Activated CD8-positive, alpha-beta memory T cell treated with anti-CD3 and anti-CD28 coated beads, Interleukin-2, amount 50 U/mL, for 1 hour (primary cell): Measurements from ENCODE around the gene PRKAG2.
"Not testable (repeated sequence)": the region's sequence is repeated elsewhere in the genome, so short reads cannot be mapped to it uniquely, and the experiment has no call there.

Source experiments
- DNase-seq: peaks from one replicate; pipeline ENCODE4 v3.0.0-alpha.2; 2020; ENCODE audit errors: extremely low read depth

The PRKAG2 gene

DNA sequence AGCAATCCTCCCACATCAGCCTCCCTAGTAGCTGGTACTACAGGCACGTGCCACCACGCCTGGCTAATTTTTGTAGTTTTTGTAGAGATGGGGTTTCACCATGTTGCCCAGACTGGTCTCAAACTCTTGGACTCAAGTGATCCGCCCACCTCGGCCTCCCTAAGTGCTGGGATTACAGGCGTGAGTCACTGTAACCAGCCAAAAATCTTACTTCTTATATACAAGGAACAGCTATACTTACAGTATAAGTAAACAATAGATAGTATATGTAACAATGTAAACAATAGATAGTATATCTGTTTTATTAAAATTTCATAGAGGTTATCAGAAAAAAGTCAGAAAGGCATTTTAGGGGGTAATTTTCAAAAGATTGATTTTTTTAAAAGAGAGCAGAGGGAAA lies 128.9 kb downstream of the PRKAG2 start:
- not testable (repeated sequence) for DNase-seq

GRCh38 chr7:151745706-151746105 lies 131.2 kb downstream of the PRKAG2 start:
- DNase-seq = no peak

GRCh38 chr7:151744656-151745638 lies 132.0 kb downstream of the PRKAG2 start:
- no peak for DNase-seq

DNA sequence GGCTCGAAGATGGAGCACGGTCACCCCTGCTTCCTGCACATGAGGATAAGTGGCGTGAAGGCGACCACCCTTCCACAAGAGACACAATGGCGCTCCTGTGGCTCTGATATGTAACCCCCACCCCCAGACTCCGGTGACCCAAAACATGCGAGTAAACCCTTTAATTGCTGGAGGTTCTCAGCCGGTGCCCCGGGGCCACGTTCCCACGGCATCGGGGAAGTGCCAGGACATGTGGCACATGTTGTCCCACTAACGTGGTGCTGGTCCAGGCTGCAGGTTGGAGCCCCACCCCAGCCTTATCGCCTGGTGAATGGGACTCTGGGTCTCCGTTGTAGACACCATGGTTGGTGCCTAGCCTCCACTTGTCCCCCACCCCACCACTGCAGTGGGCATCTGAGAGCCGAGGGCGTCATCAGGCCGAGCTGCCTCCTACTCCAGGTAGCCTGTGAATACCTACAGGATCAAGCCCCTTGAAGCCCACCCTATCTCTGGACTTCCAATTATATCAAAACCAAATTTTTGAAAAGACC lies 132.8 kb downstream of the PRKAG2 start:
- no peak for DNase-seq

- no peak for DNase-seq
Observed at GRCh38 chr7:151743481-151743983, 133.4 kb downstream of the PRKAG2 start.

GRCh38 chr7:151742713-151743480 lies 134.0 kb downstream of the PRKAG2 start:
- DNase-seq = no peak

GRCh38 chr7:151741585-151741984 lies 135.3 kb downstream of the PRKAG2 start:
- DNase-seq = no peak

- no peak for DNase-seq
Observed at GRCh38 chr7:151740081-151740851, 136.6 kb downstream of the PRKAG2 start.

DNA sequence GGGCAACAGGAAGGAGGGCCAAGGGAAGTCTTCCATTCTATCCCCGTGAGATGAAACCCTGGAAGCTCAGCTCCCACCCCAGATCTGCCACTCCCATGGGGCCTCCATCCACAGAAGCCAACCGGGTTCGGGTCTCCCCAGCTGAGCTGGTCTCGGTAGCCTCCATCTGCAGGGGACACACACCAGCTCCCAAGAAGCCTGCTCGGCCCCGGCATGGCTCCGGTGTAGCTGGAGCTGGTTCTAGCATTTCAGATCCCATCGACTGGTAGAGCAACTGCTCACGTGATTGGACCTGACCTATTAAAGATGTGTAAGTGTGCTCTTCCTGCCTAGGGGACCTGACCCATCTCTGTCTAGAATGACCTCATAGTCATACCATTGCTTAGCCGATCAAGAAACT lies 138.0 kb downstream of the PRKAG2 start:
- DNase-seq = no peak

DNA sequence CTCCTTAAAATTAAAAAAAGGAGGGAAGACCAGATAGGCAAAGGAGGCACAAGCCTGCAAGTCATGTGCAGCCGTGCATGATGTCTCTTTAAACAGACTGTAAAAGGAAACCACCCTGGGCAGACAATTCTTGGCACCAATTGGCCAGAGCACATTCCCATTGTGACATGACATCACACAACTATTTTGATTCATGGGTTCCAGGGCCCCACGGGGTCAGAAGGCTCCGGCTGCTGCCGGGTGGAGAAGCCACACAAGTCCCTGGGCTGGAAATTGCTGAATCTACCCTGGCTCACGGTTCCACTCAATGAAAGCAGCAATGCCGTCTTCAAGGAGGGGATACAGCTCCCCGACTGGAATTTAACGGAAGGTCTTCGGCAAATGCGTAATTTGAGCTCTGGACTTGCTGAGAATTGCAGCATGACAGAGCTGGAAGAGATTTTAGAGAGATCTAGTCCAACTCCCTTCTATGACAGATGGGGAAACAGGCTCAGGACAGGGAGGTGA lies 140.5 kb downstream of the PRKAG2 start:
- DNase-seq = no peak

DNA sequence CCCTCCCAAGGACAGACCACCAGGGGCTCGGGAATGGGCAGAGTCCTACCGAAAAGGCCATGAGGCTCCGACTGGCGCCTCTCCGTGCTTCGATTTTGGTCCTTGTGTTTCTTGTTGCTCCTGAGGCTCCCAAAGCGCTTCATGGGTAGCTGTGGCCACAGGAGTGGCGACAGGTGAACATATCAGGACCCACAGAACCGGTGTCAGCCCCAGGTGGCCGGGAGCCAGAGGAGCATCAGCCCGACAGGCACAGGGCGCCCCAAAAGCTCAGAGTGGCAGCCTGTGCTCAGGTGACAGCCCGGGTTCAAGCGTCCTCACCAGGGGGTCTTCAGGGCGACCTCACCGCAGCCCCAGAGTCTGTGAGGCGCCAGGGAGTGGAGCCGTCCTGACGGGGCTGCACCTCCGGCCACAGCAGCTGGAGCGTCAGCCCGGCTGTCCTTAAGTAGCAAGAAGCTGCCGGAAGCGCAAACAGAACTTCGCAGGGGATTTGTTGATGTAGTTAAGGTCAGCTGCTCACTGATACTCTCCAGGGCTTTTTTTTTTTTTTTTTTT lies 141.0 kb downstream of the PRKAG2 start:
- no peak for DNase-seq

GRCh38 chr7:151735186-151735850 lies 141.6 kb downstream of the PRKAG2 start:
- no peak for DNase-seq

DNA sequence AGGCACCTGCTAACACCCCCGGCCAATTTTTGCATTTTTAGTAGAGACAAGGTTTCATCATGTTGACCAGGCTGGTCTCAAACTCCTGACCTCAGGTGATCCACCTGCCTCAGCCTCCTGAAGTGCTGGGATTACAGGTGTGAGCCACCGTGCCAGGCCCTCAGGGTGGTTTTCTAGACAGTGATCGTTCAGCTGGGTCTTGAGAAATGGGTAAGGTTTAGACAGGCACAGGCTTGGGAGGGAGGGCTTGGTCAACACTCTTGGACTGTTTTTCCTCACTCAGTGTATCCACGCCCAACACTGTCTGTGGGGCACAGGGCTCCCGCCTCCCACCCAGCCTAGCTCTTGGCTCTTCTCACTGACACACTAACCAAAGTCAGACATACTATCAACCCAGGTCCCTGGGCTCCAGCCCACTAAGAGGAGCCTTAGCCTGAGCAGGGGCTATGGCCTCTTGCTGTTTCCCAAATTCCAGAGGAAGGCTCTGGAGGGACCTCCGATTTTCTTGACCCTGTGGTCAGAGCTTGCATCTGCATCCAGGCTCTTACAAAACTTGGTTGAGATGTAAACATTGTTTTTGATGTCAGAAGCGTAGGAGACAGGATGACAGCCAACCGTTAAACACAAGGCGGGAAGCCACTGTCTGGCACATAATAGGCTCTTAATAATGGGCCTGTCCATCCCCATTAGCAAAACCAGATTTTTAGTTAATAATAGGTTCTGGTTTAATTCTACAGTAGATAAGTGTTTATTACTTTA lies 143.9 kb downstream of the PRKAG2 start:
- DNase-seq = no peak

DNA sequence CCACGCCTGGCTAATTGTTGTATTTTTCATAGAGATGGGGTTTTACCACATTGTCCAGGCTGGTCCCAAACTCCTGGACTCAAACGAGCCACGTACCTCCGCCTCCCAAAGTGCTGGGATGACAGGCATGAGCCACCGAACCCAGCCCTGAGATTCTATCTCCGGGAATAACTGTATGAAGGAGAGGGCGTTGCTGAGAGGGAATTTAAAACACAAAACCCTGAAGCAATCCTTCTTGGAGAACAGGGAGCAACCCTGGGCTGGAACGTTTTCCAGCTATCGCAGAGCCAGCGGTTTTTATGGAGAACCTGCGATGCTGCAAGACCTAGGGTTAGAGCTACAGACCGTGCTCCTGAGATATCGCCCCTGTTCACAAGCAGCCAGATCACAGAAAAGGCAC lies 144.6 kb downstream of the PRKAG2 start:
- no peak for DNase-seq

- no peak for DNase-seq
Observed at GRCh38 chr7:151731022-151731441, 145.9 kb downstream of the PRKAG2 start.

GRCh38 chr7:151730591-151730990 lies 146.3 kb downstream of the PRKAG2 start:
- DNase-seq = no peak

DNA sequence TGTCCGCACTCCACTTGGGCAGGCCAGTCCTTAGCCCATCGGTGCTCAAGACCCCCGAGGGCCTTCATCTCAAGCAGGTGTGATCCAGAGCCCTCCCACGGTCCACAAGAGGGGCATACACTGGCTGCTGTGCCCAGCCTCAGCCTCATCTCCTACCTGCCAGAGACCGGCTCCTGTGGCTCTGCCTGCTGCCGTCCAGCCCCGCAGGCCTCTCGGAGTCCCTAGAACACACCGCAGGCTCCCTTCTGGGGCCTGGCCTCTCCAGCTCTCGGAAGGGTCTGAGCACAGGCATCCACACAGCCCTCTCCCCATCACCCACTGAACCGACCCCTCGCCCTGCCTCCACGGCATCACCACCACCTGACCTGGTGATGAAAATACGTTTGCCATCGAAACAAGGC lies 147.4 kb downstream of the PRKAG2 start:
- DNase-seq = no peak

DNA sequence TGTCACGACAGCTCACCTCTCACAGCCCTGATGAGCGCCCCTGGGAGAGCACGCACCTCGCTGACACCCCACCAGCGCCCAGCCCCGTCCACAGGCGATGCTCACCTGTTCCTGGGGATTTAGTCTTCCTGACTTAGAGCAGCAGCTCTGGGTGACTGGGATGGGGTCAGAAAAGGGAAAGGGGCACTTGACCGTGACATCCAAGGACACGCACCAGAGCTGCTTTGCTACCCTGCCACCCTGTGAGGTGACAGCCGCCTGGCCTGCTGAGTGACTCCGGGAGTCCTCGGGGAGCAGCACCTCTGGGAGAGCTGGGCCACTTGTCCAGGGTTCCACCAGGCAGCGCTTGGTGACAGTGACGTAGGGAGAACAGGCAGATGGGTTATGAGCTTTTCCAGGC lies 148.2 kb downstream of the PRKAG2 start:
- no peak for DNase-seq

DNA sequence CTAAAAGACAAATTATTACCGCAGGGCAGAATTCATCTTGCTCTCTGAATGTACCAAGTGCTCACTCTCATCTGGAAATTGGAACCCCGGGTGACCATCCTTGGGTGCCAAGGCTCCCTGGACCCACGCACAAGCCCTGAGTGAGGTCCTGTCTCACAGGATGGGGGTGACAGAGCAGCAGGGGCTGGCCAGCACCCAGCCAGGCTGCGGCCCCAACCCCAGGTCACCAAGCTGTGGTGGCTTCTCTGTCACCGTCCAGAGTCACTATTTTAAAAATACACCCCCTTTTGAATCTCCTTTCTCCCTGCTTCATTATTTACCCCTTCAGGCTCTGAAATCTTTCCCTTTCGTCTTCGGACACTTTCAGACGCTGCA lies 148.6 kb downstream of the PRKAG2 start:
- DNase-seq = no peak
